ENCODE data around the gene EXOSC1.
A peak's percentile ranks its signal among the peaks of the same experiment; 100 is the strongest.
"Not testable (repeated sequence)": the region's sequence is repeated elsewhere in the genome, so short reads cannot be mapped to it uniquely, and the experiment has no call there.

Gene EXOSC1, protein sequence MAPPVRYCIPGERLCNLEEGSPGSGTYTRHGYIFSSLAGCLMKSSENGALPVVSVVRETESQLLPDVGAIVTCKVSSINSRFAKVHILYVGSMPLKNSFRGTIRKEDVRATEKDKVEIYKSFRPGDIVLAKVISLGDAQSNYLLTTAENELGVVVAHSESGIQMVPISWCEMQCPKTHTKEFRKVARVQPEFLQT

DNA sequence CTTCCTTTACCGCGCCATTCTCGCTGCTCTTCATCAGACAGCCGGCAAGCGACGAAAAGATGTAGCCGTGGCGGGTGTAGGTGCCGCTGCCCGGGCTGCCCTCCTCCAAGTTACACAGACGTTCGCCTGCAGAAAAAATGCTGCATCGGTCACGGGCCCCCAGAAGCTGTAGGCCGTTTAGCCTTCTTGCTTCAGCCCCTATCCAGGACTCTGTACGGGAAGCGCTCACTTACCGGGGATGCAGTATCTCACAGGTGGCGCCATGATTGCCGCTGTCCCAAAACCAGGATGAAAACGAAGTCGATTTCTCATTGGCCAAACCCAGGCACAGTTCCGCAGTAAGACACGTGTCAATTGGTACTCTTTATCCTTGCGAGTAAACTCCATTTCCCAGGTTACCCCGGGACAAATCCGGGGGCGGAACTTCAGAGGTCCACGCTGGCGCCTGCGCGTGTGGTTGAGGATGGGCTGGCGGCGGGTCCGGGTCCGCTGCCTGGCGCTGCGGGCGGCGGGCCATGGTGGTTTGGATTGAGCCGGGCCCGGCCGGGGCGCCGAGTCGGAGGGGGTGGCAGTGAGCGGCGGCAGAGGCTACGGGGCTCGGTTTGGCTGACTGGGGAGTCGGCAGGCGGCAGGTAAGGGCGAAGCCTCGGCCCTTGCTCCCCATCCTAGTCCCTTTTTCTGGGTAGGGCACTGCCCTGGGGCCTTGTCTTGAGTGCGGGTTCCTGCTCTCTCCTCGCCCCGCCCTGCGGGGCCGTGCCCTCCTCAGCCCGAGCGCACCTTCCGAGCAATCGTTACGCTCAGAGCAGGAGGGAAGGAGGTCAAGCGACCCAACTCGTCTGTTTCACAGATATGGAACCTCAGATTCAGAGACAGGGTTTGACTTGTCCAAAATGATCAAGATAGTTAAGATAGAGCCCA is at the start of gene EXOSC1, which contains the start of gene ZDHHC16:
Gene EXOSC1, minus strand, starts transcription at position 285 of the 918 bp plus-strand sequence. Its CDS starts 21 bp downstream, at position 264.
Gene ZDHHC16, plus strand, starts transcription at position 454 of the 918 bp plus-strand sequence. CDS start 5,501 bp downstream, outside the sequence.
- intact Hi-C loops (cut with DNase I) = loop anchor here (2.0 to 5.0 kb wide), 2 partner anchors 19 to 106 kb away; partner anchors contain the start of gene PGAM1
- peak; percentile 89 to 98 (median 96) for DNase-seq

DNA sequence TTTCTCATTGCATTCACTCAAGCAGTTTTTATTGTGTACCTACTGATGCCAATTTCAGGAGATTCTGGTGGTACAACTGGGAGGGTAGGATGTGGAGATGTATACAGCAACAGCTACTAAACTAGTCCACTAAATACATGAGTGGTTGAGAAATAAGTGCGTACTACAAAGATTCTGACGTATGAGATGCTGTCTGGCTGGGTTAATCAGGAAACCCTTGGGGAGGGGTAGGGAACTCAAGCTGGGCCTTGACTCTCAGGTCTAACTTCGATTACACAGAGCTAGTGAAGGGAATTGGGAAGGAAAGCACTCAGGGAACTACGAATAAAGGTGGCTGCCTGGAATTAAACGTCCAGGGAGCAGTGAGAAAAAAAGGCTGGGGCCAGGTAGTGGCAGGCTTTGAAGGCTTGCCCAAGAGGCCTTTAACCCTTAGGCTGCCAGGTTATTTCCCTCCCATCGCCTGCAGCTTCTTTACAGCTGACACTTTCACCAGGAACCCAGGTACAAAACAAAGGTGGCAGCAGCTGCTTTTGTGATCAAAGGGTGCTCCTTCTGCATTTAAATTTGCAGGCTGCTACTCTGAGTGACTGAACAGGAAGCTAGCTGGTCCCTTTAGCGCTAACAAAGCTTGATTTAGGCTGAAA is 49.2 kb upstream of the EXOSC1 start:
- intact Hi-C loops (cut with DNase I) = no loop called here
- DNase-seq = peak in 1 of 42 donors; percentile 11

GRCh38 chr10:97494151-97494550 is 48.3 kb upstream of the EXOSC1 start:
- intact Hi-C loops (cut with DNase I) = no loop called here
- peak in 31 of 42 donors; percentile 14 to 83 (median 50) for DNase-seq

GRCh38 chr10:97490592-97490991 is 44.8 kb upstream of the EXOSC1 start:
- intact Hi-C loops (cut with DNase I) = no loop called here
- DNase-seq = peak in 38 of 42 donors; percentile 25 to 84 (median 59)

- no peak for DNase-seq
- intact Hi-C loops (cut with DNase I) = no loop called here
Measured at GRCh38 chr10:97485647-97486281, 40.0 kb upstream of the EXOSC1 start.

- no peak for DNase-seq
- intact Hi-C loops (cut with DNase I) = no loop called here
Measured at GRCh38 chr10:97483921-97484320, 38.1 kb upstream of the EXOSC1 start.

DNA sequence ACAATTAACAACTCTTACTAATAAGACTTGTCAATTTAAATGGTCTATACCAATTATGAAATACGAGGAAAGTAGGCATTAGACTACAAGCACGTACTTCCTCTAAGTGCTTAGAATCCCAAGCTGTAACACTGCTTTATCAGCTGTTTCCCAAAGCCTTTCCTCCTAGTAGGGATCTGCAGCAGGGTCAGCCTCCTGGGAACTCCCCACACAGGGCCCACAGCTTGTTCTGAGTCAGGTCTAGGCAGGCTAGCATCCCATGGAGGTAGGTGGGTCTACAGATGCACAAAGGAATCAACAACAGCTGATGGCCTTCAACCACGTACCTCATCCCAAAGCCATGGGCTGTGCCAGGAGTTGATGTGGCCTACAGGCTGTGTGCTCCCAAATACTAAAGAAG is 37.7 kb upstream of the EXOSC1 start:
- DNase-seq = no peak
- intact Hi-C loops (cut with DNase I) = no loop called here

GRCh38 chr10:97482381-97482780 is 36.6 kb upstream of the EXOSC1 start:
- intact Hi-C loops (cut with DNase I) = no loop called here
- DNase-seq = no peak

GRCh38 chr10:97481071-97481470 is 35.3 kb upstream of the EXOSC1 start:
- no peak for DNase-seq
- intact Hi-C loops (cut with DNase I) = no loop called here

DNA sequence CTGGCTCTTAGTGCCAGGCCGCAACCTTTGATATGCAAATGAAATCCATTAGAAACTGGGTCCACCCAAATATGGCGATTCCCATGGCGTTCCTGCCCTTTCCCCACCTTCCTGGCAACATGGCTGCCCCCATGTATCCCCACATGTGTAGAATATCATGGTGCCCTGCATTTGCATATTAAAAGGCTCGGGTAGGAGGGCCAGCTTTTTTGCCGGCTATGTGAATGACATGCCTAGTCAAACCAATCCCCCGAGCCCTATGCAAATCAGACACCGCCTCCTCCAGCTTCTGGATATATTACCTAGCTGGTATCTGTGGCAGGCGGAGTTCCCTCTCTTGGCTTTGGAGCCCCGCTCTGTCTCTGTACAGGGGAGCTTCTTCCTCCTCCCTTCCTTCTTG is 34.1 kb upstream of the EXOSC1 start:
- peak in 25 of 42 donors; percentile 14 to 81 (median 37) for DNase-seq
- intact Hi-C loops (cut with DNase I) = no loop called here

DNA sequence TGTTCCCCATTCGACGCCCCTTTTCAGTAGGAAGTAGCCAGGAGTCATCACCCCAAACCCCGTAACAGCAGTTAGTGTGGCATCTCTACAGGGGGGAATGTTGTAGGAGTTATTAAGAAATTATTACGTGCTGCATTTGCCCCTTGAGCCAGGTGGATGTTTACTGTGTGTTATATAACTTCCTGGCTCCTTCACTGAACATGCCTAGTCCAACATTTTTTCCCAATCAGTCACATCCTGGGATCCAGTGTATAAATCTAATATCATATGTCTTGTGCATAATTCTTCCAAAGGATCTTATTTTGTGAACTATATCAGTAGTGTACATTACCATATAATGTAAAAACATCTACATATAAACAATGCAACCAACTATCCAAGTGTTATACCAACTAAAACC is 33.6 kb upstream of the EXOSC1 start:
- intact Hi-C loops (cut with DNase I); DNase-seq: not testable (repeated sequence)

DNA sequence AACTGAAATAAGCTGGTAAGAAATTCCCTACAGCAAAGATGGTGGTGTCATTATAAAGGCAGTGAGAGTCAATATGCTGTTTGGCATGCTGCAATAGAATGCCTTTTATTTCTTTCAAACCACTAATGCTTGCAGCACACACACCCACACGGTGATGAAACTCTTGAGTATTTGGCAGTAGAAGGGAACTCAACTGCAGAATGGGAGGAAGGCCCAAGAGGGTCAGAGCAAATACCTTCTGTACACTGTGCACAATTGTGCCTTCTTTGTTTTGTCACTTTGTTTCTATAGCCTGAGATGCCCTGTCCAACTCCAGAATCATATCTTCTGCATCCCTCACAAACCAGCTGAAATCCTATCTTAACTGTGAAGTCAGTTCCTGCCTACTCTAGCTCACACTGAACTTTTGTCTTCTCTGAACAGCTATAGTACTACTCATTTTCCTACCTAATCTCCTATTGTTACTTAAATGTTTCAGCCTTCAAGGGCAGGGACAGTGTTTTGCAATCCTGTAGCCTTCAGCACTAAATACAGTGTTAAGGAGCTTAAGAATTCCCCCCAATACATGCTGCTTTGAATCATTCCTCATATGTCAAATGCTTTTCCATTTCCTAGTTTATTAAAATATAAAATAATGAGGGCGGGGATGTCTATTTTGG is 30.3 kb upstream of the EXOSC1 start:
- intact Hi-C loops (cut with DNase I) = no loop called here
- DNase-seq = peak in 3 of 42 donors; percentile 35 to 70 (median 54)

- intact Hi-C loops (cut with DNase I) = no loop called here
Measured at GRCh38 chr10:97474918-97475317, 29.1 kb upstream of the EXOSC1 start.

GRCh38 chr10:97468781-97469180 is 23.0 kb upstream of the EXOSC1 start:
- intact Hi-C loops (cut with DNase I); DNase-seq: not testable (repeated sequence)

More at GRCh38 chr10:97474918-97475317, 29.1 kb upstream of the EXOSC1 start:
- no peak for DNase-seq

- DNase-seq = no peak
- intact Hi-C loops (cut with DNase I) = no loop called here
Measured at GRCh38 chr10:97468162-97468561, 22.4 kb upstream of the EXOSC1 start.

DNA sequence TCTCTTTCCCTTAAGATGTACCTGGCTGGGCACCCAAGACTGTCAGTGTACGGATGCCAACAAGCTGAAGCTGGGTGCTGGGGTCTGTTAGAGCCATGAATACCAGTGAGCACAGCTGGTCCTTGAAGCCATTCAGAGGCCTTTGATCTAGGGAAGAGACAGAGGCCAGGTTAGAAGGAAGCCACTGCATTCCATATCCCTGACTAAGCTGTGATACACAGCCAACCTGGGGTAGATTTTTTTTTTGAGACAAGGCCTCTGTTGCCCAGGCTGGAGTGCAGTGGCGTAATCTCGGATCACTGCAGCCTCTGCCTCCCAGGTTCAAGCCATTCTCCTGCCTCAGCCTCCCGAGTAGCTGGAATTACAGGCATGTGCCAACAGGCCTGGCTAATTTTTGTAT is 20.9 kb upstream of the EXOSC1 start:
- no peak for DNase-seq
- intact Hi-C loops (cut with DNase I) = no loop called here

GRCh38 chr10:97465982-97466381 is 20.2 kb upstream of the EXOSC1 start:
- peak in 23 of 42 donors; percentile 11 to 77 (median 45) for DNase-seq
- intact Hi-C loops (cut with DNase I) = no loop called here

DNA sequence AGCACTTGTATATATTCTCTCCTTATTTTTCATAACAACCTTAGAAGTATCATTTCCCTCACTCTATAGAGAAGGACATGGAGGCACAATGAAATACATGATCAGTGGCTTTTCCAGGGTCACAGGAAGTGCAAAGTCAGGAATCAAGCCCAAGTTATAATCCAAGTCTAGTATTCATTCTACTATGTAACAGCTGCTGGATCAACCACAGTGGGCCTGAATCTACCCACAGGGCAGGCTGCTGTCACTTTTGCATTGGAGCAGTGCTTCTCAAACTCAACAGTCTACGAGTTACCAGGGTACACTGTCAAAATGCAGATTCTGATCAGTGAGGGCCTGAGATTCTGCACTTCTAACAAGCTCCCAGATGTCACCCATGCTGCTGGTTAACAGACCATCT is 18.4 kb upstream of the EXOSC1 start:
- intact Hi-C loops (cut with DNase I) = loop anchor here (5.0 kb wide), 1 partner anchor 88 kb away; no protein-coding TSS in a partner anchor
- no peak for DNase-seq
